ENCODE measurements around the gene VTI1A. TPM values are rescaled to one million over a fixed set of nuclear protein-coding genes. Genes with fewer than 3 reads are reported as not detected.

VTI1A gene
- 21.1 and 27.9 TPM in 2 replicates for total RNA-seq

DNA sequence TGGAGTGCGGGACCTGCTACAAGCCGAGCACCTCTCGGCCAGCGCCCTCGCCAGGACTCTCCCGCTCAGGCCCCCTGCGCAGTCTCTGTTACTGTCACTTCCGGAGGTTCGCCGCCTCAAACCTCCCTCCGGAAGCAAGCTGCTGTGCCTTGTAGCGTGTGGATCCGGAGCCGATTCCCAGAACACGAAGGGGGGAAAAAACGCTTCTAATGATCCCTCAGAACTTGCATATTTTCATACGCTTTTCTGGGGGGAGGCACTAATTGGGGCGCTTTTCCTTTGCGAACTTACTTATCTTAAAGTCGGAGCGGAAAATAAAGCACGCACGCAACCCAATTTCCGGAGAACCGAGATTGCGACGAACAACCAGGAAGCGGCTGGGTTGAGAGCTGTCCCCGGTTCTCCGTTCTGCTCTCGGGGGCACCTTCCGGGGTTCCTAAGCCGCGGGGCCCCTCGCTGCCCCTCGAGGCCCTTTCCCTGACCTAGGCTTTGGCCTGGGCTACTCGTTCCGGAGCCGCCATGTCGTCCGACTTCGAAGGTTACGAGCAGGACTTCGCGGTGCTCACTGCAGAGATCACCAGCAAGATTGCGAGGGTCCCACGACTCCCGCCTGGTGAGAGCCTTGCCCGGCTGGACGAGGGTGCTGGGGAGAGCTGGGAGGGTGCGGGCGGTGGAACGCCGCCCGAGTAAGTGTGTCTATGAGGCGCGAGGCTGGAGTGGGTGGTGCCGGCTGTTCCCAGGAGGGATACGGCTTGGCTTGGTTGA, at the start of gene VTI1A, which contains the start of gene ZDHHC6:
TSS of gene VTI1A (plus strand) at position 361 of the 765 bp plus-strand sequence. CDS start at position 520, 159 bp downstream.
TSS of gene ZDHHC6 (minus strand) at position 60 of the 765 bp plus-strand sequence. CDS start 1,478 bp downstream, outside the sequence.

Other genes starting within 250 kb of the VTI1A start
- gene TECTB, start 163.8 kb upstream of the VTI1A start, total RNA-seq = not detected in 2 replicates
- 1.3 and 9.1 TPM in 2 replicates for gene ACSL5, start 73.1 kb upstream of the VTI1A start, total RNA-seq
- gene ZDHHC6, start 301 bp upstream of the VTI1A start, total RNA-seq = 22.4 and 38.1 TPM in 2 replicates